HepG2 (cell line): ENCODE results near the gene MMAA. TPM values are rescaled to one million over a fixed set of nuclear protein-coding genes. Genes with fewer than 3 reads are reported as not detected.
A peak's percentile ranks its signal among the peaks of the same experiment; 100 is the strongest.

ENCODE experiments used
- CERS6 ChIP-seq: sonication (generic); formaldehyde crosslinking; IDR thresholded peaks from 2 replicates; pipeline ENCODE4 v1.5.0; 2020; ENCODE audit warnings: missing genetic modification reagents
- DMAP1 ChIP-seq: IDR thresholded peaks from 2 replicates; pipeline ENCODE4 v1.6.1; 2016
- EP300 ChIP-seq, 3 experiments: sonication (generic) in 1 of 3; formaldehyde crosslinking in 1 of 3; IDR thresholded peaks; 2 replicates each; pipeline versions ENCODE4 v1.5.1 to v1.6.1; 2011 to 2020; ENCODE audit warnings: low read depth in 2 of 3, low read length in 2 of 3, borderline replicate concordance in 1 of 3, improper control_type of control experiment in 1 of 3, mild to moderate bottlenecking in 1 of 3, missing genetic modification reagents in 1 of 3, moderate library complexity in 1 of 3
- JDP2 ChIP-seq: sonication (generic); formaldehyde crosslinking; IDR thresholded peaks from 2 replicates; pipeline ENCODE4 v1.8.1; 2022; ENCODE audit warnings: missing genetic modification reagents, borderline replicate concordance
- NCOA2 ChIP-seq: sonication (generic); formaldehyde crosslinking; IDR thresholded peaks from 2 replicates; pipeline ENCODE4 v1.8.0; 2022; ENCODE audit warnings: inconsistent platforms
- POLR2AphosphoS5 ChIP-seq: IDR thresholded peaks from 2 replicates; pipeline ENCODE4 v1.6.1; 2012; ENCODE audit warnings: low read depth, low read length
- PRMT3 ChIP-seq: sonication (generic); formaldehyde crosslinking; IDR thresholded peaks from 2 replicates; pipeline ENCODE4 v1.8.1; 2022; ENCODE audit warnings: low read depth, mild to moderate bottlenecking, moderate library complexity, missing genetic modification reagents, borderline replicate concordance
- RBAK ChIP-seq: sonication (generic); formaldehyde crosslinking; IDR thresholded peaks from 2 replicates; pipeline ENCODE4 v1.5.1; 2020; ENCODE audit warnings: mild to moderate bottlenecking, missing genetic modification reagents
- RFX3 ChIP-seq: IDR thresholded peaks from 2 replicates; pipeline ENCODE4 v1.6.1; 2016; ENCODE audit warnings: missing biosample characterization, missing genetic modification reagents
- RNF2 ChIP-seq: fragments of 450-650 bp; conservative IDR thresholded peaks from 2 replicates; pipeline ENCODE4 v1.6.1; 2016; ENCODE audit warnings: low read depth
- SMARCE1 ChIP-seq: fragments of 450-650 bp; IDR thresholded peaks from 2 replicates; pipeline ENCODE4 v1.6.1; 2017; ENCODE audit warnings: borderline replicate concordance
- SMC3 ChIP-seq: IDR thresholded peaks from 2 replicates; pipeline ENCODE4 v1.6.1; 2011; ENCODE audit warnings: low read length, improper control_type of control experiment
- TAF1 ChIP-seq: sonication (generic); formaldehyde crosslinking; IDR thresholded peaks from 2 replicates; pipeline ENCODE4 v1.4.0; 2020; ENCODE audit warnings: missing genetic modification reagents
- TERF1 ChIP-seq: sonication (generic); formaldehyde crosslinking; IDR thresholded peaks from 2 replicates; pipeline ENCODE4 v1.8.0; 2022; ENCODE audit warnings: mild to moderate bottlenecking, missing genetic modification reagents, moderate library complexity
- ZBTB7B ChIP-seq: sonication (generic); formaldehyde crosslinking; IDR thresholded peaks from 2 replicates; pipeline ENCODE4 v1.4.0; 2020; ENCODE audit warnings: missing genetic modification reagents
- ZFYVE20 ChIP-seq: sonication (generic); formaldehyde crosslinking; IDR thresholded peaks from 2 replicates; pipeline ENCODE4 v1.8.0; 2023; ENCODE audit warnings: low read depth, mild to moderate bottlenecking, moderate library complexity, missing genetic modification reagents, borderline replicate concordance
- ZKSCAN1 ChIP-seq: fragments of 150-350 bp; IDR thresholded peaks from 2 replicates; pipeline ENCODE4 v1.6.1; 2014; ENCODE audit warnings: low read length
- ZNF12 ChIP-seq: sonication (generic); formaldehyde crosslinking; IDR thresholded peaks from 2 replicates; pipeline ENCODE4 v1.5.0; 2020; ENCODE audit warnings: missing genetic modification reagents
- ZNF382 ChIP-seq: sonication (generic); formaldehyde crosslinking; IDR thresholded peaks from 2 replicates; pipeline ENCODE4 v1.5.0; 2020; ENCODE audit warnings: missing genetic modification reagents, mild to moderate bottlenecking, borderline replicate concordance
- ZNF431 ChIP-seq: sonication (generic); formaldehyde crosslinking; IDR thresholded peaks from 2 replicates; pipeline ENCODE4 v1.9.0; 2022; ENCODE audit warnings: missing genetic modification reagents, low read depth, mild to moderate bottlenecking, borderline replicate concordance
- ZNF660 ChIP-seq: sonication (generic); formaldehyde crosslinking; IDR thresholded peaks from 2 replicates; pipeline ENCODE4 v1.5.1; 2020; ENCODE audit warnings: mild to moderate bottlenecking, low read depth, missing genetic modification reagents, borderline replicate concordance
- ZNF772 ChIP-seq: sonication (generic); formaldehyde crosslinking; IDR thresholded peaks from 2 replicates; pipeline ENCODE4 v1.5.0; 2020; ENCODE audit warnings: mild to moderate bottlenecking, missing genetic modification reagents
- polyA plus RNA-seq, 8 experiments: library from polyadenylated mRNA; depleted of rRNA in 3 of 8; stranded (reverse) in 7 of 8; unstranded in 1 of 8; fragments of >200 nt; fragmentation: Illumina TruSeq in 4 of 8; extraction: Trizol in 4 of 8; gene quantifications; 2 replicates each; pipeline versions ENCODE4 v1.2.1 to v1.2.3, GENCODE V29; 2011 to 2016; ENCODE audit warnings: low read depth in 4 of 8, missing spikeins in 1 of 8, mixed read lengths in 1 of 8; ENCODE audit not compliant: insufficient read depth in 1 of 8
- total RNA-seq, 5 experiments: library from RNA; depleted of rRNA; stranded (reverse); fragments of >200 nt; fragmentation: Illumina TruSeq; extraction: Trizol; gene quantifications; 2 replicates each; pipeline ENCODE4 v1.2.3, GENCODE V29; 2016; ENCODE audit warnings: low read depth in 1 of 5
- TF ChIP-seq, protein P1 (sequence below): sonication (generic); formaldehyde crosslinking; IDR thresholded peaks from 2 replicates; pipeline ENCODE4 v1.4.0; 2020; ENCODE audit warnings: missing genetic modification reagents, borderline replicate concordance

Gene MMAA
- total and polyA plus RNA-seq, 2 of the 13 experiments (the other 11 are each of a cell fraction or from before 2014, with no cell fraction given): 1.3 to 2.8 TPM

DNA sequence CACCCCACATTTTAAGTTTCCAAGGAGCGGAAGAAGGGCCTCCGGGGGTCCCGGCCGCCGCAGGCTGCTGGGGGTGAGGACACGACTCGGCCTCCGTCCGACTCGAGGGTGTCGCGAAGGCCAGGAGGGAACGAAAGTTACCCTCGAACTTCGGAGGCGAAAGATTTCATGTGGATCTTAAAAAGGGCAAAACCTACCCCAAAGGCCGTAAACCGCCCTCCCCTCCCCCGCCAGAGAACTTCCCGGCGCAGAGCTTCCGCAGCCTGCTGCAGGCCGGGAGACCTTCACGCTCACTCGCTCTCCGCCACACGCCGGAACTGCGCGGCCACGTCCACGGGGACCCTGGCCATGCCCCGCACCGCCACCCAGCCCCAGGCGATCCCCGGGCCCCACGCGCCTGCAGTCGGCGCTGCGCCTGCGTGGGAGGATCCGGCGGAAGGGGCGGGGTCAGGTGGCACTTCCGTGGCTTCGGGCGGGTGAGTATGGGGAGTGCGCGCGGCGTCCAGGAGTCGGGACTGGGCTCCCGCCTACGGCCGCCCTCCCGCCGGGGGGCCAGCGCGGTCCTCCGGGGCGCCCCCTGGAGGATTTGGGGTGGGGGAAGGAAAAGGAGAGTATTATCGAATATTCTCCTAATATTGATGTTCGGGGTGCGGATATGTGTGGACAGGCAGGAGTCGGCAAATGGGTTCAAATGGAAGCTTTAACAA lies at the start of gene MMAA (continued):
- TF ChIP-seq ZKSCAN1: no peak
- no peak for TF ChIP-seq ZNF382 (CRISPR knock-in tag)
- no peak for TF ChIP-seq CERS6 (CRISPR knock-in tag)
- peak; percentile 41 for TF ChIP-seq ZBTB7B
- peak; percentile 74; the same call in 1 of the 2 replicates for TF ChIP-seq ZFYVE20 (CRISPR knock-in tag)
- TF ChIP-seq TERF1: no peak
- TF ChIP-seq PRMT3 (CRISPR knock-in tag): no peak
- peak; percentile 97 for TF ChIP-seq DMAP1 (CRISPR knock-in tag)
- no peak for TF ChIP-seq SMC3
- TF ChIP-seq POLR2AphosphoS5: peak; percentile 88
- no peak for TF ChIP-seq SMARCE1
- peak; percentile 79 for TF ChIP-seq RNF2
- TF ChIP-seq JDP2 (CRISPR knock-in tag): no peak
- peak; percentile 59; the same call in 1 of the 2 replicates for TF ChIP-seq ZNF431 (CRISPR knock-in tag)
- peak; percentile 93 for TF ChIP-seq TAF1 (CRISPR knock-in tag)
- TF ChIP-seq RBAK (CRISPR knock-in tag): no peak
- no peak for TF ChIP-seq EP300 (IDR thresholded peaks at IDR 0.05; ENCODE audit: low read depth in 2 of 2, low read length in 2 of 2)
- no peak for TF ChIP-seq EP300 (CRISPR knock-in tag; IDR thresholded peaks at IDR 0.05; ENCODE audit: borderline replicate concordance)
- TF ChIP-seq ZNF12 (CRISPR knock-in tag): peak; percentile 93
- TF ChIP-seq NCOA2 (CRISPR knock-in tag): peak; percentile 17; the same call in 1 of the 2 replicates
- no peak for TF ChIP-seq RFX3
- peak; percentile 82; the same call in 1 of the 2 replicates for TF ChIP-seq ZNF772
- TF ChIP-seq ZNF660 (CRISPR knock-in tag): no peak
- TF ChIP-seq, protein P1, sequence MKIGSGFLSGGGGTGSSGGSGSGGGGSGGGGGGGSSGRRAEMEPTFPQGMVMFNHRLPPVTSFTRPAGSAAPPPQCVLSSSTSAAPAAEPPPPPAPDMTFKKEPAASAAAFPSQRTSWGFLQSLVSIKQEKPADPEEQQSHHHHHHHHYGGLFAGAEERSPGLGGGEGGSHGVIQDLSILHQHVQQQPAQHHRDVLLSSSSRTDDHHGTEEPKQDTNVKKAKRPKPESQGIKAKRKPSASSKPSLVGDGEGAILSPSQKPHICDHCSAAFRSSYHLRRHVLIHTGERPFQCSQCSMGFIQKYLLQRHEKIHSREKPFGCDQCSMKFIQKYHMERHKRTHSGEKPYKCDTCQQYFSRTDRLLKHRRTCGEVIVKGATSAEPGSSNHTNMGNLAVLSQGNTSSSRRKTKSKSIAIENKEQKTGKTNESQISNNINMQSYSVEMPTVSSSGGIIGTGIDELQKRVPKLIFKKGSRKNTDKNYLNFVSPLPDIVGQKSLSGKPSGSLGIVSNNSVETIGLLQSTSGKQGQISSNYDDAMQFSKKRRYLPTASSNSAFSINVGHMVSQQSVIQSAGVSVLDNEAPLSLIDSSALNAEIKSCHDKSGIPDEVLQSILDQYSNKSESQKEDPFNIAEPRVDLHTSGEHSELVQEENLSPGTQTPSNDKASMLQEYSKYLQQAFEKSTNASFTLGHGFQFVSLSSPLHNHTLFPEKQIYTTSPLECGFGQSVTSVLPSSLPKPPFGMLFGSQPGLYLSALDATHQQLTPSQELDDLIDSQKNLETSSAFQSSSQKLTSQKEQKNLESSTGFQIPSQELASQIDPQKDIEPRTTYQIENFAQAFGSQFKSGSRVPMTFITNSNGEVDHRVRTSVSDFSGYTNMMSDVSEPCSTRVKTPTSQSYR (CRISPR knock-in tag): peak; percentile 62; the same call in 1 of the 2 replicates
